GM21723 (cell line): Measurements from ENCODE around the gene ACTR1B.
"Not testable (repeated sequence)": the region's sequence is repeated elsewhere in the genome, so short reads cannot be mapped to it uniquely, and the experiment has no call there.

Experiments
- ATAC-seq: cut with Tn5 transposase; IDR thresholded peaks from one replicate; pipeline ENCODE4 v1.9.1; 2021; ENCODE audit warnings: mild to moderate bottlenecking, moderate library complexity; ENCODE audit not compliant: unreplicated experiment

ACTR1B gene

GRCh38 chr2:97659256-97660043 lies 4.4 kb downstream of the ACTR1B start:
- no peak for ATAC-seq

GRCh38 chr2:97658691-97659157 lies 5.1 kb downstream of the ACTR1B start:
- ATAC-seq, result no peak

GRCh38 chr2:97657986-97658690 lies 5.7 kb downstream of the ACTR1B start:
- no peak for ATAC-seq

- ATAC-seq, result no peak
Observed at GRCh38 chr2:97656905-97657587, 6.8 kb downstream of the ACTR1B start.

GRCh38 chr2:97656129-97656755 lies 7.6 kb downstream of the ACTR1B start:
- no peak for ATAC-seq

GRCh38 chr2:97654791-97655190 lies 9.1 kb downstream of the ACTR1B start:
- ATAC-seq, result no peak

- ATAC-seq, result no peak
Observed at GRCh38 chr2:97654309-97654708, 9.5 kb downstream of the ACTR1B start.

GRCh38 chr2:97653874-97654273 lies 10.0 kb downstream of the ACTR1B start:
- no peak for ATAC-seq

- no peak for ATAC-seq
Observed at GRCh38 chr2:97653473-97653872, 10.4 kb downstream of the ACTR1B start.

GRCh38 chr2:97651114-97651513 lies 12.7 kb downstream of the ACTR1B start:
- no peak for ATAC-seq

- ATAC-seq, result no peak
Observed at GRCh38 chr2:97646977-97647376, 16.9 kb downstream of the ACTR1B start.

GRCh38 chr2:97645695-97646629 lies 17.9 kb downstream of the ACTR1B start, which contains the start of gene COX5B:
Gene COX5B (plus strand): TSS chr2:97646062. CDS start chr2:97646087, 25 bp downstream.
- peak; percentile 91 for ATAC-seq

- peak; percentile 31 for ATAC-seq
Observed at GRCh38 chr2:97645112-97645694, 18.6 kb downstream of the ACTR1B start.

- ATAC-seq, result no peak
Observed at GRCh38 chr2:97644023-97644717, 19.7 kb downstream of the ACTR1B start.

- ATAC-seq, result not testable (repeated sequence)
Observed at GRCh38 chr2:97626049-97626430, 37.8 kb downstream of the ACTR1B start.

GRCh38 chr2:97625354-97626048 lies 38.3 kb downstream of the ACTR1B start:
- ATAC-seq, result not testable (repeated sequence)

GRCh38 chr2:97622976-97623375 lies 40.9 kb downstream of the ACTR1B start:
- ATAC-seq, result not testable (repeated sequence)

GRCh38 chr2:97620492-97620891 lies 43.4 kb downstream of the ACTR1B start:
- not testable (repeated sequence) for ATAC-seq
